ENCODE measurements around the gene NCKAP1.

GRCh38 chr2:183029219-183029618 is 9.0 kb downstream of the NCKAP1 start:
- TF ChIP-seq CTCF (IDR thresholded peaks at IDR 0.05) (no peak), POLR2A (IDR thresholded peaks at IDR 0.05) (no peak), EP300 (IDR thresholded peaks at IDR 0.05; ENCODE audit: low read depth) (no peak), POLR2AphosphoS5 (IDR thresholded peaks at IDR 0.05) (no peak)

Data from transverse colon (tissue), 4 donors.